Activated CD4-positive, alpha-beta memory T cell treated with anti-CD3 and anti-CD28 coated beads for 36 hours (primary cell): ENCODE data around the gene SH3D19. TPM values are rescaled to one million over a fixed set of nuclear protein-coding genes. Genes with fewer than 3 reads are reported as not detected.
"Not testable (repeated sequence)": the region's sequence is repeated elsewhere in the genome, so short reads cannot be mapped to it uniquely, and the experiment has no call there.

ENCODE experiments used
- CTCF ChIA-PET: fragments of 350-600 bp; sonication (Branson Sonifier 250); formaldehyde crosslinking; loops from one replicate; lab custom pipeline; 2021; ENCODE audit warnings: antibody characterized with exemption, inconsistent platforms; lab: Charles Lee
- POLR2A ChIA-PET: fragments of 350-600 bp; sonication (Branson Sonifier 250); formaldehyde crosslinking; loops from one replicate; lab custom pipeline; 2021; ENCODE audit warnings: antibody characterized with exemption; lab: Charles Lee
- DNase-seq: peaks from one replicate; pipeline ENCODE4 v3.0.0-alpha.2; 2020
- H3K27ac Mint-ChIP-seq: one replicate; pipeline ENCODE4 v1.8.0; 2021; ENCODE audit warnings: mixed read lengths
- H3K27me3 Mint-ChIP-seq: one replicate; pipeline ENCODE4 v1.8.0; 2021; ENCODE audit warnings: mixed read lengths
- H3K36me3 Mint-ChIP-seq: one replicate; pipeline ENCODE4 v1.8.0; 2021; ENCODE audit warnings: mixed read lengths
- H3K4me1 Mint-ChIP-seq: one replicate; pipeline ENCODE4 v1.8.0; 2021; ENCODE audit warnings: low read depth, mixed read lengths
- H3K4me3 Mint-ChIP-seq: one replicate; pipeline ENCODE4 v1.8.0; 2021; ENCODE audit warnings: mild to moderate bottlenecking, mixed read lengths
- H3K9me3 Mint-ChIP-seq: one replicate; pipeline ENCODE4 v1.8.0; 2021; ENCODE audit warnings: mixed read lengths
- intact Hi-C: fragments of 100-400 bp; cut with micrococcal nuclease; formaldehyde crosslinking; loops from one replicate; pipeline ENCODE4 v1.15.1; 2023
- total RNA-seq, 2 experiments: library from RNA; stranded (reverse); gene quantifications; one replicate each; pipeline ENCODE4 v1.2.3, GENCODE V29; 2021

The SH3D19 gene
- total RNA-seq, 2 experiments from 2014 or later, result 0.68 TPM; not detected in 1

- not testable (repeated sequence) for H3K36me3 Mint-ChIP-seq
Observed at GRCh38 chr4:151235373-151235772, 90.0 kb downstream of the SH3D19 start.

DNA sequence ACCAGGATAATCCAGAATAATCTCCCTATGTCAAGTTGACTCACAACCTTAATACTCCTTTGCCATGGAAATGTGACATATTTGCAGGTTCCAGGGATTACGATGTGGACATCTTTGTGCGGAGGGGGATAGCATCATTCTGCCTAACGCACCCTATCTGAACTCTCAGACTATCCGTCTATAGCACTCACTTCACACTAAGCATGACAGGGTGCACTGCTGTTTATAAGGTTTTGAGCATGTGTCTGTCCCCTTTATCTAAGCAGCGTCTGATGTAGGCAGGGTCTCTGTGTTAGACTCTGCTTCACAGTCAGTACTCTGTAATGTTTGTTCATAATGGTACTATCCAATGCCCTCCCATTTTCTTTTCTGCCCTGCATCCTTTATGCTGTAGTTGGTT lies 91.8 kb downstream of the SH3D19 start:
- intact Hi-C loops, result no loop called here
- ChIA-PET POLR2A (no interaction called here), CTCF (no interaction called here)
- no peak overlapping the region for H3K4me3 Mint-ChIP-seq
- H3K4me1 Mint-ChIP-seq, result no peaks in the 10 kb centered on the region
- no peak overlapping the region for H3K27ac Mint-ChIP-seq
- no peaks in the 10 kb centered on the region for H3K36me3 Mint-ChIP-seq
- H3K27me3 Mint-ChIP-seq, result peaks cover 1% of the 10 kb centered on the region
- H3K9me3 Mint-ChIP-seq, result no peaks in the 10 kb centered on the region
- no peak for DNase-seq

More at GRCh38 chr4:151235373-151235772, 90.0 kb downstream of the SH3D19 start:
- H3K4me1 Mint-ChIP-seq, CTCF ChIA-PET, intact Hi-C loops, H3K27me3 Mint-ChIP-seq, H3K27ac Mint-ChIP-seq, POLR2A ChIA-PET, DNase-seq, H3K9me3 Mint-ChIP-seq, H3K4me3 Mint-ChIP-seq: not testable (repeated sequence)

- H3K4me3 Mint-ChIP-seq, result no peak overlapping the region
- H3K36me3 Mint-ChIP-seq, result no peaks in the 10 kb centered on the region
- DNase-seq, result no peak
- peaks cover 5% of the 10 kb centered on the region for H3K27me3 Mint-ChIP-seq
- CTCF ChIA-PET, result no interaction called here
- no peak overlapping the region for H3K27ac Mint-ChIP-seq
- POLR2A ChIA-PET, result no interaction called here
- intact Hi-C loops, result no loop called here
- H3K9me3 Mint-ChIP-seq, result no peaks in the 10 kb centered on the region
- H3K4me1 Mint-ChIP-seq, result no peaks in the 10 kb centered on the region
Observed at GRCh38 chr4:151231915-151232595, 93.3 kb downstream of the SH3D19 start.

- H3K27ac Mint-ChIP-seq, result no peak overlapping the region
- CTCF ChIA-PET, result no interaction called here
Observed at GRCh38 chr4:151228189-151229119, 97.0 kb downstream of the SH3D19 start.

GRCh38 chr4:151227731-151228130 lies 97.7 kb downstream of the SH3D19 start:
- Mint-ChIP-seq H3K4me1 (no peaks in the 10 kb centered on the region), H3K27ac (no peak overlapping the region), H3K27me3 (peaks cover 11% of the 10 kb centered on the region), H3K4me3 (no peak overlapping the region), H3K9me3 (no peaks in the 10 kb centered on the region), H3K36me3 (no peaks in the 10 kb centered on the region)
- POLR2A ChIA-PET, result no interaction called here
- no peak for DNase-seq
- CTCF ChIA-PET, result no interaction called here
- intact Hi-C loops, result no loop called here

More at GRCh38 chr4:151228189-151229119, 97.0 kb downstream of the SH3D19 start:
- Mint-ChIP-seq H3K4me3 (no peak overlapping the region), H3K4me1 (no peaks in the 10 kb centered on the region), H3K36me3 (no peaks in the 10 kb centered on the region), H3K9me3 (no peaks in the 10 kb centered on the region), H3K27me3 (peaks cover 11% of the 10 kb centered on the region)
- POLR2A ChIA-PET, result no interaction called here
- intact Hi-C loops, result no loop called here
- no peak for DNase-seq

- H3K4me1 Mint-ChIP-seq, result no peaks in the 10 kb centered on the region
- H3K27me3 Mint-ChIP-seq, result peaks cover 10% of the 10 kb centered on the region
- DNase-seq, result no peak
- no peak overlapping the region for H3K27ac Mint-ChIP-seq
- intact Hi-C loops, result no loop called here
- no peaks in the 10 kb centered on the region for H3K9me3 Mint-ChIP-seq
- H3K36me3 Mint-ChIP-seq, result no peaks in the 10 kb centered on the region
- ChIA-PET CTCF (interaction anchor here (0.6 kb wide), 1 partner anchor 149 kb away, joined by 4 read pairs; no protein-coding TSS in a partner anchor), POLR2A (no interaction called here)
- no peak overlapping the region for H3K4me3 Mint-ChIP-seq
Observed at GRCh38 chr4:151227172-151227571, 98.2 kb downstream of the SH3D19 start.

GRCh38 chr4:151226004-151226932 lies 99.1 kb downstream of the SH3D19 start:
- no peaks in the 10 kb centered on the region for H3K9me3 Mint-ChIP-seq
- no peak for DNase-seq
- ChIA-PET CTCF (no interaction called here), POLR2A (no interaction called here)
- H3K27me3 Mint-ChIP-seq, result peaks cover 10% of the 10 kb centered on the region
- H3K36me3 Mint-ChIP-seq, result no peaks in the 10 kb centered on the region
- H3K27ac Mint-ChIP-seq, result no peak overlapping the region
- no peaks in the 10 kb centered on the region for H3K4me1 Mint-ChIP-seq
- intact Hi-C loops, result no loop called here
- H3K4me3 Mint-ChIP-seq, result no peak overlapping the region

DNA sequence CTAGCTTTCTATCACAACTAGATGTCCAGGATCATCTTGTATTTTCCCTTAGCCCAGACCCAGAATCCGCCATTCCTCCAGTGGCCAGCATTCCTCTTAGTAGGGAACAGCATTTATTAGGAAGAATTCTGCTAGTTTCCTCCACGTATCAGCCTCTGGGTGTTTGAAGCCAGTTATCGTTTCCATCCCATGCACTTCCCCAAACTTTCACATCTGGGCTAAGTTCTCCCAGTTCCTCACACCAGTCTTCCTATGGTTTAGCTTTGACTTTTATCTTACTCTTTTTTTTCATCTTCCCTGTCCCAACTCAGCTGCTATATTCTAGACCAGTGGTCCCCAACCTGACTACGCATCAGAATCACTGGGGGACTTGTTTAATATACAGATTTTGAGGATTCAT lies 101.9 kb downstream of the SH3D19 start:
- no peak overlapping the region for H3K27ac Mint-ChIP-seq
- no peak overlapping the region for H3K4me3 Mint-ChIP-seq
- intact Hi-C loops, result no loop called here
- H3K36me3 Mint-ChIP-seq, result no peaks in the 10 kb centered on the region
- DNase-seq, result no peak
- CTCF ChIA-PET, result interaction anchor here (0.7 kb wide), 1 partner anchor 43 kb away, joined by 3 read pairs; no protein-coding TSS in a partner anchor
- no peaks in the 10 kb centered on the region for H3K9me3 Mint-ChIP-seq
- H3K4me1 Mint-ChIP-seq, result no peaks in the 10 kb centered on the region
- POLR2A ChIA-PET, result no interaction called here
- H3K27me3 Mint-ChIP-seq, result peaks cover 13% of the 10 kb centered on the region

DNA sequence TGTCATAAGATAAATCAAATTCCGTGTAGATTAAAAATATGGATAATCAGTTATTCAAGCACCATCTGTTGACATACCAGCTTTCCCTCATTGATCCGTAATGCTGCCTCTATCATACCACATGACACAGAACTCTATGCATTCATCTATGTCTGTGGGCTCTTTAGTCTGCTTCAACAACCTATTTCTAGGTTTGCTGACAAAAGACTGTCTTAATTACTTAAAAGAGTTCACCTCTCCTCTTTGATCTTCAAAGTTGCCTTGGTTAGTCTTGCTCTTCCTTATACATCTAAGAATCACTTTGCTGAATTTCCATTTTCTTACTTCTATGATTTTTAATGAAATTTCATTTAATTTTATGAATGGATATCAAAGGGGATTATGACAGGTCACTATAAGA lies 105.5 kb downstream of the SH3D19 start:
- H3K4me1 Mint-ChIP-seq, result no peaks in the 10 kb centered on the region
- H3K27ac Mint-ChIP-seq, result no peak overlapping the region
- ChIA-PET CTCF (no interaction called here), POLR2A (no interaction called here)
- H3K9me3 Mint-ChIP-seq, result no peaks in the 10 kb centered on the region
- no peak for DNase-seq
- peaks cover 5% of the 10 kb centered on the region for H3K27me3 Mint-ChIP-seq
- intact Hi-C loops, result no loop called here
- no peak overlapping the region for H3K4me3 Mint-ChIP-seq
- H3K36me3 Mint-ChIP-seq, result no peaks in the 10 kb centered on the region

DNA sequence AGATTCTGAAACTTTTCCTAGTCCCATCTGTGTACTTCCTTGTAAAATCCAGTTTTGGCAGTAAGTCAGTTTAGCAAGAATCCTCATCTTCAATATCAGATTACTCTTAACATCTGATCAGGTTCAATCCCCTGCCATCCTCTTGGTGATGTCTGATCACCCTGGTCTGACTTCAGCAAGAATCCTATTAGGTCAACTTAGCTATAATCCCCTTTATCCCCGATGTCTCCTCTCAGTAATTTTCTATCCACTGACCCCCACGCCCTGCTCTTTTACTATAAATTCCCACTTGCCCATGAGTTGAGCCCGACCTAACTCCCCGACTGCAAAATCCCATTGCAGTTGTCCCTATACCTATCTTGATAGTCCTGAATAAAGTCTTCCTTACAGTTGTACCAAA lies 106.3 kb downstream of the SH3D19 start:
- H3K4me1 Mint-ChIP-seq, result no peaks in the 10 kb centered on the region
- POLR2A ChIA-PET, result no interaction called here

GRCh38 chr4:151218343-151218742 lies 107.1 kb downstream of the SH3D19 start:
- Mint-ChIP-seq H3K36me3 (no peaks in the 10 kb centered on the region), H3K27ac (no peak overlapping the region), H3K4me3 (no peak overlapping the region), H3K27me3 (peaks cover 3% of the 10 kb centered on the region), H3K9me3 (no peaks in the 10 kb centered on the region), H3K4me1 (no peaks in the 10 kb centered on the region)
- CTCF ChIA-PET, result no interaction called here
- POLR2A ChIA-PET, result no interaction called here
- intact Hi-C loops, result no loop called here
- DNase-seq, result no peak

More for the DNA sequence above, 106.3 kb downstream of the SH3D19 start:
- intact Hi-C loops, result no loop called here
- DNase-seq, result no peak
- peaks cover 5% of the 10 kb centered on the region for H3K27me3 Mint-ChIP-seq
- no peak overlapping the region for H3K4me3 Mint-ChIP-seq
- H3K9me3 Mint-ChIP-seq, result no peaks in the 10 kb centered on the region
- CTCF ChIA-PET, result no interaction called here
- no peaks in the 10 kb centered on the region for H3K36me3 Mint-ChIP-seq
- H3K27ac Mint-ChIP-seq, result no peak overlapping the region

- Mint-ChIP-seq H3K4me3 (no peak overlapping the region), H3K27me3 (peaks cover 3% of the 10 kb centered on the region), H3K4me1 (no peaks in the 10 kb centered on the region), H3K36me3 (no peaks in the 10 kb centered on the region), H3K9me3 (no peaks in the 10 kb centered on the region), H3K27ac (no peak overlapping the region)
- CTCF ChIA-PET, result no interaction called here
- DNase-seq, result no peak
- intact Hi-C loops, result no loop called here
- POLR2A ChIA-PET, result no interaction called here
Observed at GRCh38 chr4:151217326-151217725, 108.1 kb downstream of the SH3D19 start.
